ENCODE results near the gene RILP.

RILP gene

GRCh38 chr17:1638171-1638590 is 11.5 kb downstream of the RILP start:
- no peak for DNase-seq (ENCODE audit: low read depth)
- TF ChIP-seq CTCF (IDR thresholded peaks at IDR 0.05; ENCODE audit: control insufficient read depth, insufficient read depth, low read depth, low read length, missing control alignments) = no peak
- no peak overlapping the region for H3K4me3 ChIP-seq (ENCODE audit: control insufficient read depth, low read depth, low read length)

DNA sequence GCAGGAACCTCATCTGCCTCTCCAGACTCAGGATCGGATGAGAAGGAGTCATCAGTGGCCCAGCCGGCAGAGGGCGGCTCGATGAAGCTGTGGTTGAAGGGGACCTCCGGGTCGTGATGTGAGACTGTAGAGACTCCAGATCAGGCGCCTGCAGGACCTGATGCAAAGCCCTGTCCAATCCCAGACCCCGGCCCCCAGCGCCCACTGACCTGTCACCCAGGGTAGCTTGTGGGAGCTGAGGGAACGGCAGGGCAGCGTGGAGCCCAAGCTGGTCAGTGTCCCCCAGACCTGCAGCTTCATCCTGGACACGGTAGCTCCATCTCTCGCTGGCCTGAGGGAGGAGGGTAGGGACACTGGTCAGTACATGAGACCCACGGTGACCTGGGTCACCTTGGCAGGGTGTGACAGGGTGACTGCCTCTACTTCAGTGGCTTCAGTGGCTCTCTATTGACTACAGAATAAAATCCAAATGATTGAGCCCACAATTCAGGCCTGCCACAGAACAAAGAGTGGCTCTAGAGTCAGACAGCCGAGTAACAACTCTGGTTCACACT is 12.9 kb downstream of the RILP start:
- no peak for TF ChIP-seq CTCF (IDR thresholded peaks at IDR 0.05; ENCODE audit: control insufficient read depth, insufficient read depth, low read depth, low read length, missing control alignments)
- DNase-seq (ENCODE audit: low read depth) = no peak
- no peak overlapping the region for H3K4me3 ChIP-seq (ENCODE audit: control insufficient read depth, low read depth, low read length)

DNA sequence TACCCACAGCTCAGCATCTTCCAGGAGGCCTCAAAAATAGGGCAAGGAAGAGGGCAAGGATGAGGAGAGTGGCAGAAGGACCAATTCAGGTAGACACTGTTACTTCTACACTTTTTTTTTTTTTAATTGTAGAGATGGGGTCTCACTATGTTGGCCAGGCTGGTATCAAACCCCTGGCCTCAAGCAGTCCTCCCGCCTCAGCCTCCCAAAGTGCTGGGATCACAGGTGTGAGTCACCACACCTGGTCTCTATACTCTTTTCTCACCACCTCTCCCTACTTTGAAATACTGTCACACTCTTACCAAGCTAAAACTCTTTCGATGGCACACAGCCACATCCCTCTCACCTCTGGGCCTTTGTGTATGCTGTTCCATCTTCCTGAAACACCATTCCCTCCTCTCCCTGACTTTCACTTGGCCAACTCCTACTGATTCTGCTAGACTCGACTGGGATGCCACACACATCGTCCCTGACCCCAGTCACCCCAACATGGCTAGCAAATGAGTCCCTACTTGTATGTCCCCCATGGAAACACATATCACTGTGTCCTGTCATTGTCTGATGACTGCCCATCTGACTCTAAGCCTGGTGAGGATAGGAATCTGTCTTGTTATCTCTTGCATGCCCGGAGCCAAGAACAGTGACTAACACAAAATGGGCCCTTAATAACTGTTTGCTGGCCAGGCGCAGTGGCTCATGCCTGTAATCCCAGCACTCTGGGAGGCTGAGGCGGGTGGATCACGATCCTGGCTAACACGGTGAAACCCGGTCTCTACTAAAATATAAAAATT is 13.8 kb downstream of the RILP start:
- no peak overlapping the region for H3K4me3 ChIP-seq (ENCODE audit: control insufficient read depth, low read depth, low read length)
- DNase-seq (ENCODE audit: low read depth) = no peak
- TF ChIP-seq CTCF (IDR thresholded peaks at IDR 0.05; ENCODE audit: control insufficient read depth, insufficient read depth, low read depth, low read length, missing control alignments) = no peak

DNA sequence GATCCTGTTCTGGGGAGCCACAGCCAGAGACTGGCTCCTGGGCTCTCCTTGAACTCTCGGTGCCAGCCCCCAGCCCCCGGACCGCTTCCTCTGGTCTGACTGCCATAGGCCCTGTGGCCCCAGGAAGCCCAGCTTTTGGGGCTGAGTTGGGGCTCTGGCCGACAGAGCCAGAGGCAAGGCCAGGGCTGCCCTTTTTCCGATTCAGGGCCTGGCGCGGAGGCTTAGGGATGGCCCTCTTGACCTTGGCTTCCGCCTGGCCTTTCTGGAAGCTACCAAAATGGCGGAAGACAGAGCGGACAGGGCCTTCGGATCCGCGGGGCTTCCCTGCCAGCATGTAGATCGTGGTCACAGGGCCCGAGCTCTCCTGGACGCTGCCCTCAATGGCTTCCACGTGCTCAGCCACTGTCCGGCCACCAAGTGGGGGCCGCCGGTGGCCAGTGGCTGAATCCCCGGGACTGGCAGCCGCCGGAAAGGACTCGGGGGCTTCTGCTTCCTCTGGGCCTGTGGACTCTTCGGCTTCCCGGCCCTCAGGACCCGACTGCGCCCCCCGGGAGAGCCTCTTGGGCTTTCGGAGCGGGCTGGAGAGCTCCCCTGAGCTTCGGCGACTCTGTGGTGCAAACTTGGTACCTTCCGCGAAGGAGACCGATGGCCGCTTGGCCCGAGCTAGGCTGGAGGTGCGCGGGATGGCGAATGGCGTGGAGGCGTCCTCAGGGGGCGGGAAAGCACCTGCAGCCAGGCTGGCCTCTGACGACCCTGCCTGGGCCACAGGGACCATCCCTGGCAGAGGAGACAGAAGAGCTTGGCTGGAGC is 14.6 kb downstream of the RILP start:
- no peak overlapping the region for H3K4me3 ChIP-seq (ENCODE audit: control insufficient read depth, low read depth, low read length)
- DNase-seq (ENCODE audit: low read depth) = no peak
- no peak for TF ChIP-seq CTCF (IDR thresholded peaks at IDR 0.05; ENCODE audit: control insufficient read depth, insufficient read depth, low read depth, low read length, missing control alignments)

GRCh38 chr17:1630662-1631061 is 19.0 kb downstream of the RILP start:
- no peak for DNase-seq (ENCODE audit: low read depth)
- no peak overlapping the region for H3K4me3 ChIP-seq (ENCODE audit: control insufficient read depth, low read depth, low read length)
- no peak for TF ChIP-seq CTCF (IDR thresholded peaks at IDR 0.05; ENCODE audit: control insufficient read depth, insufficient read depth, low read depth, low read length, missing control alignments)

- peak; percentile 74 for TF ChIP-seq CTCF (IDR thresholded peaks at IDR 0.05; ENCODE audit: control insufficient read depth, insufficient read depth, low read depth, low read length, missing control alignments)
- H3K4me3 ChIP-seq (ENCODE audit: control insufficient read depth, low read depth, low read length) = peak overlapping the region; percentile 53
- DNase-seq (ENCODE audit: low read depth) = no peak
Measured at GRCh38 chr17:1629504-1630310, 20.0 kb downstream of the RILP start.
